Stimulated activated CD4-positive, alpha-beta T cell treated with anti-CD3 and anti-CD28 coated beads, Interleukin-2, amount 100 ng/mL, for 4 hours (primary cell): ENCODE measurements around the gene NPY2R.

Experiments used
- DNase-seq: peaks from one replicate; pipeline ENCODE4 v3.0.0-alpha.2; 2020; ENCODE audit warnings: low read depth

NPY2R gene

GRCh38 chr4:155208258-155209054 is at the start of gene NPY2R:
Gene NPY2R, plus strand, starts transcription at chr4:155208636. Its CDS starts 5,304 bp downstream, at chr4:155213940.
- DNase-seq = no peak

- no peak for DNase-seq
These were observed 47.1 kb upstream of the NPY2R start for GRCh38 chr4:155161357-155161756.

GRCh38 chr4:155164718-155165117 is 43.7 kb upstream of the NPY2R start:
- DNase-seq = no peak

GRCh38 chr4:155170569-155170968 is 37.9 kb upstream of the NPY2R start:
- no peak for DNase-seq

GRCh38 chr4:155173371-155173770 is 35.1 kb upstream of the NPY2R start:
- DNase-seq = no peak

- DNase-seq = no peak
These were observed 33.8 kb upstream of the NPY2R start for GRCh38 chr4:155174668-155175067.

GRCh38 chr4:155179216-155179615 is 29.2 kb upstream of the NPY2R start:
- DNase-seq = no peak

- DNase-seq = no peak
These were observed 21.5 kb upstream of the NPY2R start for GRCh38 chr4:155186972-155187371.

- DNase-seq = no peak
These were observed 20.4 kb upstream of the NPY2R start for GRCh38 chr4:155187989-155188388.

- no peak for DNase-seq
These were observed 18.3 kb upstream of the NPY2R start for GRCh38 chr4:155190099-155190498.

GRCh38 chr4:155197757-155198156 is 10.7 kb upstream of the NPY2R start:
- no peak for DNase-seq

- DNase-seq = no peak
These were observed 740 bp upstream of the NPY2R start for GRCh38 chr4:155207534-155208257.

GRCh38 chr4:155220025-155220424 is 11.6 kb downstream of the NPY2R start:
- DNase-seq = no peak

GRCh38 chr4:155227131-155227530 is 18.7 kb downstream of the NPY2R start:
- no peak for DNase-seq

GRCh38 chr4:155228713-155229112 is 20.3 kb downstream of the NPY2R start:
- no peak for DNase-seq

- no peak for DNase-seq
These were observed 24.0 kb downstream of the NPY2R start for GRCh38 chr4:155232432-155232831.

GRCh38 chr4:155234206-155234605 is 25.8 kb downstream of the NPY2R start:
- no peak for DNase-seq

- no peak for DNase-seq
These were observed 29.1 kb downstream of the NPY2R start for GRCh38 chr4:155237567-155237966.

- no peak for DNase-seq
These were observed 32.8 kb downstream of the NPY2R start for GRCh38 chr4:155241225-155241624.

GRCh38 chr4:155241664-155242063 is 33.2 kb downstream of the NPY2R start:
- DNase-seq = no peak

- no peak for DNase-seq
These were observed 36.7 kb downstream of the NPY2R start for GRCh38 chr4:155245105-155245504.

GRCh38 chr4:155248002-155248896 is 39.8 kb downstream of the NPY2R start:
- DNase-seq = no peak
